Measurements from ENCODE around the gene MAN2C1.

DNA sequence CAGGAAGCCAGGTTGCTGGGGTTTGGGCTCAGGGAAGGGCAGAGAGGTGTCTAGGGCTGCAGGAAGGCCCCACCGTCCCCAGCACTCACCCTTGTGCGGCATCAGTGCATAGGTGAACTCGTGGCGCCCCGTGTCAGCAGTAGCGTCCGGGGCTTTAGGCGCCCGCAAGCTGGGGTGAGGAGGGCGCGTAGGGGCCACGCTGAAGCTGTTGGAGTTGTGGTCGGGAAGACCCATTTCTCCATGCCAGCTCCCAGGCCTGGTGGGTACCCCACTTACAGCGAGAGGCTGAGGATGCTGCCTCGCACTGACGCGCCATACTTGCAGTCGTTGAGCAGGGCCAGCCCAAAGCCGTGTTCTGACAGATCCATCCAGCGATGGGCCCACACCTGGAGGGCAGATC lies 11.9 kb downstream of the MAN2C1 start:
- TF ChIP-seq, protein P1, sequence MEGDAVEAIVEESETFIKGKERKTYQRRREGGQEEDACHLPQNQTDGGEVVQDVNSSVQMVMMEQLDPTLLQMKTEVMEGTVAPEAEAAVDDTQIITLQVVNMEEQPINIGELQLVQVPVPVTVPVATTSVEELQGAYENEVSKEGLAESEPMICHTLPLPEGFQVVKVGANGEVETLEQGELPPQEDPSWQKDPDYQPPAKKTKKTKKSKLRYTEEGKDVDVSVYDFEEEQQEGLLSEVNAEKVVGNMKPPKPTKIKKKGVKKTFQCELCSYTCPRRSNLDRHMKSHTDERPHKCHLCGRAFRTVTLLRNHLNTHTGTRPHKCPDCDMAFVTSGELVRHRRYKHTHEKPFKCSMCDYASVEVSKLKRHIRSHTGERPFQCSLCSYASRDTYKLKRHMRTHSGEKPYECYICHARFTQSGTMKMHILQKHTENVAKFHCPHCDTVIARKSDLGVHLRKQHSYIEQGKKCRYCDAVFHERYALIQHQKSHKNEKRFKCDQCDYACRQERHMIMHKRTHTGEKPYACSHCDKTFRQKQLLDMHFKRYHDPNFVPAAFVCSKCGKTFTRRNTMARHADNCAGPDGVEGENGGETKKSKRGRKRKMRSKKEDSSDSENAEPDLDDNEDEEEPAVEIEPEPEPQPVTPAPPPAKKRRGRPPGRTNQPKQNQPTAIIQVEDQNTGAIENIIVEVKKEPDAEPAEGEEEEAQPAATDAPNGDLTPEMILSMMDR (IDR thresholded peaks at IDR 0.05), result no peak
- TF ChIP-seq NR2C2 (CRISPR knock-in tag; IDR thresholded peaks at IDR 0.05), result no peak
- TF ChIP-seq, protein P2, sequence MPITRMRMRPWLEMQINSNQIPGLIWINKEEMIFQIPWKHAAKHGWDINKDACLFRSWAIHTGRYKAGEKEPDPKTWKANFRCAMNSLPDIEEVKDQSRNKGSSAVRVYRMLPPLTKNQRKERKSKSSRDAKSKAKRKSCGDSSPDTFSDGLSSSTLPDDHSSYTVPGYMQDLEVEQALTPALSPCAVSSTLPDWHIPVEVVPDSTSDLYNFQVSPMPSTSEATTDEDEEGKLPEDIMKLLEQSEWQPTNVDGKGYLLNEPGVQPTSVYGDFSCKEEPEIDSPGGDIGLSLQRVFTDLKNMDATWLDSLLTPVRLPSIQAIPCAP (CRISPR knock-in tag; IDR thresholded peaks at IDR 0.05), result no peak
- TF ChIP-seq SP1 (CRISPR knock-in tag; conservative IDR thresholded peaks at IDR 0.05), result no peak
- no peak for TF ChIP-seq IRF2 (CRISPR knock-in tag; IDR thresholded peaks at IDR 0.05; ENCODE audit: borderline replicate concordance, low read depth)
- no peak for TF ChIP-seq TCF7 (CRISPR knock-in tag; IDR thresholded peaks at IDR 0.05; ENCODE audit: low read depth)
- no peak for TF ChIP-seq SOX15 (CRISPR knock-in tag; IDR thresholded peaks at IDR 0.05)
- TF ChIP-seq, protein P3, sequence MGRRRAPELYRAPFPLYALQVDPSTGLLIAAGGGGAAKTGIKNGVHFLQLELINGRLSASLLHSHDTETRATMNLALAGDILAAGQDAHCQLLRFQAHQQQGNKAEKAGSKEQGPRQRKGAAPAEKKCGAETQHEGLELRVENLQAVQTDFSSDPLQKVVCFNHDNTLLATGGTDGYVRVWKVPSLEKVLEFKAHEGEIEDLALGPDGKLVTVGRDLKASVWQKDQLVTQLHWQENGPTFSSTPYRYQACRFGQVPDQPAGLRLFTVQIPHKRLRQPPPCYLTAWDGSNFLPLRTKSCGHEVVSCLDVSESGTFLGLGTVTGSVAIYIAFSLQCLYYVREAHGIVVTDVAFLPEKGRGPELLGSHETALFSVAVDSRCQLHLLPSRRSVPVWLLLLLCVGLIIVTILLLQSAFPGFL (CRISPR knock-in tag; IDR thresholded peaks at IDR 0.05; ENCODE audit: borderline replicate concordance), result no peak
- TF ChIP-seq ZBTB21 (CRISPR knock-in tag; IDR thresholded peaks at IDR 0.05; ENCODE audit: borderline replicate concordance), result no peak
- TF ChIP-seq, protein P4, sequence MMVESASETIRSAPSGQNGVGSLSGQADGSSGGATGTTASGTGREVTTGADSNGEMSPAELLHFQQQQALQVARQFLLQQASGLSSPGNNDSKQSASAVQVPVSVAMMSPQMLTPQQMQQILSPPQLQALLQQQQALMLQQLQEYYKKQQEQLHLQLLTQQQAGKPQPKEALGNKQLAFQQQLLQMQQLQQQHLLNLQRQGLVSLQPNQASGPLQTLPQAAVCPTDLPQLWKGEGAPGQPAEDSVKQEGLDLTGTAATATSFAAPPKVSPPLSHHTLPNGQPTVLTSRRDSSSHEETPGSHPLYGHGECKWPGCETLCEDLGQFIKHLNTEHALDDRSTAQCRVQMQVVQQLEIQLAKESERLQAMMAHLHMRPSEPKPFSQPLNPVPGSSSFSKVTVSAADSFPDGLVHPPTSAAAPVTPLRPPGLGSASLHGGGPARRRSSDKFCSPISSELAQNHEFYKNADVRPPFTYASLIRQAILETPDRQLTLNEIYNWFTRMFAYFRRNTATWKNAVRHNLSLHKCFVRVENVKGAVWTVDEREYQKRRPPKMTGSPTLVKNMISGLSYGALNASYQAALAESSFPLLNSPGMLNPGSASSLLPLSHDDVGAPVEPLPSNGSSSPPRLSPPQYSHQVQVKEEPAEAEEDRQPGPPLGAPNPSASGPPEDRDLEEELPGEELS (CRISPR knock-in tag; IDR thresholded peaks at IDR 0.05), result no peak
- TF ChIP-seq, protein P5, sequence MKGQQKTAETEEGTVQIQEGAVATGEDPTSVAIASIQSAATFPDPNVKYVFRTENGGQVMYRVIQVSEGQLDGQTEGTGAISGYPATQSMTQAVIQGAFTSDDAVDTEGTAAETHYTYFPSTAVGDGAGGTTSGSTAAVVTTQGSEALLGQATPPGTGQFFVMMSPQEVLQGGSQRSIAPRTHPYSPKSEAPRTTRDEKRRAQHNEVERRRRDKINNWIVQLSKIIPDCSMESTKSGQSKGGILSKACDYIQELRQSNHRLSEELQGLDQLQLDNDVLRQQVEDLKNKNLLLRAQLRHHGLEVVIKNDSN (CRISPR knock-in tag; IDR thresholded peaks at IDR 0.05), result no peak
